Ovary (tissue), 9 donors: ENCODE results near the gene IGF1R. TPM values are rescaled to one million over a fixed set of nuclear protein-coding genes. Genes with fewer than 3 reads are reported as not detected.

Source experiments
- DNase-seq, 5 donors: peaks; one replicate each; pipeline ENCODE4 v3.0.0-alpha.2; 2019 to 2020
- H3K27ac ChIP-seq, 2 donors: fragments of 200-600 bp; one replicate each; pipeline versions ENCODE4 v1.5.1 to v1.8.0; 2019 to 2022
- H3K27me3 ChIP-seq: fragments of 200-600 bp; one replicate; pipeline ENCODE4 v1.8.0; 2022
- H3K36me3 ChIP-seq: fragments of 200-600 bp; sonication (generic); one replicate; pipeline ENCODE4 v1.5.1; 2019
- H3K4me1 ChIP-seq: one replicate; pipeline ENCODE4 v1.8.1; 2013; ENCODE audit warnings: mild to moderate bottlenecking, moderate library complexity; ENCODE audit not compliant: insufficient read depth
- H3K4me3 ChIP-seq: fragments of 200-600 bp; sonication (generic); one replicate; pipeline ENCODE4 v1.5.1; 2017
- H3K9me3 ChIP-seq, 2 donors: fragments of 200-600 bp in 1 of 2; sonication (generic) in 1 of 2; one replicate each; pipeline versions ENCODE4 v1.5.1 to v1.8.1; 2013 to 2019; ENCODE audit warnings: mild to moderate bottlenecking in 1 of 2, moderate library complexity in 1 of 2
- EP300 ChIP-seq: sonication (generic); formaldehyde crosslinking; IDR thresholded peaks from one replicate; pipeline ENCODE4 v1.6.1; 2017; ENCODE audit warnings: antibody characterized with exemption
- POLR2A ChIP-seq: fragments of 450-650 bp; IDR thresholded peaks from one replicate; pipeline ENCODE4 v1.6.1; 2017; ENCODE audit warnings: antibody characterized with exemption, mild to moderate bottlenecking, moderate library complexity
- WGBS, 3 donors: extraction: QIAGEN DNeasy Blood & Tissue Kit in 1 of 3; methylation state at CpG; one replicate each; pipeline versions ENCODE4 v1.1.5 to v1.1.7; 2013 to 2017; 5-methylcytosine and 5-hydroxymethylcytosine counted together
- intact Hi-C, 4 donors: fragments of 100-400 bp; cut with DNase I; formaldehyde crosslinking; loops; one replicate each; pipeline versions ENCODE4 v1.11.0 to v1.15.1; 2022 to 2023
- polyA plus RNA-seq, 2 donors: library from polyadenylated mRNA; stranded (reverse); fragments of 200-250 nt in 1 of 2; fragments of 350-450 nt in 1 of 2; fragmentation: Illumina TruSeq in 1 of 2; extraction: RNeasy Lipid Tissue Mini Kit (QIAGEN cat#74804) in 1 of 2; gene quantifications; one replicate each; pipeline ENCODE4 v1.2.3, GENCODE V29; 2013 to 2014
- total RNA-seq, 7 donors: library from RNA; depleted of rRNA in 2 of 7; stranded (reverse); fragments of >200 nt in 2 of 7; fragmentation: NEBNext Ultra II Directional in 3 of 7; extraction: Animal tissue kit (Norgen Biotek cat#: 25700) in 3 of 7; gene quantifications; one replicate each; pipeline versions ENCODE4 v1.1.0 to v1.2.4, GENCODE V29; 2016 to 2023
- TF ChIP-seq, protein P1 (sequence below), 3 donors: fragments of 450-650 bp in 2 of 3; fragments of 200-600 bp in 1 of 3; IDR thresholded peaks; one replicate each; pipeline versions ENCODE4 v1.5.1 to v1.8.0; 2016 to 2022; ENCODE audit warnings: antibody characterized with exemption in 3 of 3, mild to moderate bottlenecking in 1 of 3
- donor health status: DM: no; HTN: no; CAD: no; lungs with moderate emphysema.
- donor health status: DM: no; HTN: no; CAD: no.
- donor health status: Bipolar disorder and iron deficiency.
- donor health status: DM: yes; HTN: yes; CAD: no.
- donor health status: DM: no; HTN: no; CAD: no.
- donor health status: DM: yes; HTN: yes; CAD: no.

IGF1R gene
- total and polyA plus RNA-seq, 9 donors = 15.4 to 88.7 (median 68.9) TPM

DNA sequence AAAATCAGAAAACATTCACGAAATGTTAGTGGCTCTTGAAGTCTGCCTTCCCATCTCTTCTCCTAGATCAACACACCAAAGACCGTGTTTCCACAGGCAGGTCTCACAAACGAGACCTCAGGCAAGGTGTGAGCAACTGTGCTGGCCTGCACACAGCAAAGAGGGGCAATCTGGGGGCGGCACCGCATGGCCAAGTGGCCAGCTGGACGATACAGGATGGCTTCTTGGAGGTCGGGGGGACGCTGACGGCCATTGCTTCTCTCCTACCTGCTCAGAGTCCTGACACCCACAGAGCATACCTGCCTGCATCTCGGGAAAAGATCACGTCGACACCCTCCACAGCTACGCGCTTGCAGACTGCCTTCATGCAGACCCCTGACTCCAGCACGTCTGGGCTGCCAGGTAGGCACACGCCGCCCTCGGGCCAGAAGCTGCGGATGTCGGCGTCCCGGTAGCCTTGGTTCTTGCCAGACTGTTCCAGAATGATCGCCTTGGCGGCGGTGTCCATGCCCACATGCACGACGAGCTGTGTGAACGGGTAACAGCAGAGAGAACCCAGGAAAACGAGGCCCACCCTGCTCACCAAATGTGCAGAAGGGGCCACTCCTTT lies 320.9 kb downstream of the IGF1R start:
- H3K4me3 ChIP-seq = no peak overlapping the region
- no peaks in the 10 kb centered on the region for H3K9me3 ChIP-seq
- TF ChIP-seq POLR2A (no peak), EP300 (no peak)
- TF ChIP-seq, protein P1, sequence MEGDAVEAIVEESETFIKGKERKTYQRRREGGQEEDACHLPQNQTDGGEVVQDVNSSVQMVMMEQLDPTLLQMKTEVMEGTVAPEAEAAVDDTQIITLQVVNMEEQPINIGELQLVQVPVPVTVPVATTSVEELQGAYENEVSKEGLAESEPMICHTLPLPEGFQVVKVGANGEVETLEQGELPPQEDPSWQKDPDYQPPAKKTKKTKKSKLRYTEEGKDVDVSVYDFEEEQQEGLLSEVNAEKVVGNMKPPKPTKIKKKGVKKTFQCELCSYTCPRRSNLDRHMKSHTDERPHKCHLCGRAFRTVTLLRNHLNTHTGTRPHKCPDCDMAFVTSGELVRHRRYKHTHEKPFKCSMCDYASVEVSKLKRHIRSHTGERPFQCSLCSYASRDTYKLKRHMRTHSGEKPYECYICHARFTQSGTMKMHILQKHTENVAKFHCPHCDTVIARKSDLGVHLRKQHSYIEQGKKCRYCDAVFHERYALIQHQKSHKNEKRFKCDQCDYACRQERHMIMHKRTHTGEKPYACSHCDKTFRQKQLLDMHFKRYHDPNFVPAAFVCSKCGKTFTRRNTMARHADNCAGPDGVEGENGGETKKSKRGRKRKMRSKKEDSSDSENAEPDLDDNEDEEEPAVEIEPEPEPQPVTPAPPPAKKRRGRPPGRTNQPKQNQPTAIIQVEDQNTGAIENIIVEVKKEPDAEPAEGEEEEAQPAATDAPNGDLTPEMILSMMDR (IDR thresholded peaks at IDR 0.05) = no peak
- H3K36me3 ChIP-seq = no peaks in the 10 kb centered on the region
- 91 to 95% (median 92%) methylated on average over 29 of the region's 29 CpGs for WGBS, 3 donors
- no peak overlapping the region for H3K27ac ChIP-seq
- H3K27me3 ChIP-seq = no peaks in the 10 kb centered on the region
- peaks cover 2% of the 10 kb centered on the region for H3K4me1 ChIP-seq
- DNase-seq = no peak
- intact Hi-C loops = no loop called here

DNA sequence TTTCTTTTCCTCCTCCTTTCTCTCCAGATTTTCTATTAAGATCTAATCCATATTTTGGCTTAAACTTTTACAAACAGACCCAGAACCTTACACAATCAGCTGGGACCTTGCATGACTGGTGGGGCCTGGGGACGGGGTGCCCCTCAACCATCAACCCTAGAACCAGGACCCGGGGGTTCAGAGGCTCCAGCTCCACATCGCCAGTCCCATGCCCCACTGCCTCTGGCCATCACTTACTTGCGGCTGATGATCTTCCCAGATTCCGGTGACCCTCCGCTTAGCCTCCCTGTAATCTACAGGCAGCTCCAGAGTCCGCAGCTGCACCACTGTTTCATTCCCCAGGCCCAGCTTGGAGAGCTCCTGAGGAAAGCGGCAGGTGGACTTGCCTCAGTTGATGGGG lies 322.5 kb downstream of the IGF1R start:
- TF ChIP-seq EP300 (no peak), POLR2A (no peak)
- TF ChIP-seq, protein P1 (IDR thresholded peaks at IDR 0.05) = no peak
- H3K9me3 ChIP-seq = no peaks in the 10 kb centered on the region
- peaks cover 2% of the 10 kb centered on the region for H3K4me1 ChIP-seq
- no peaks in the 10 kb centered on the region for H3K36me3 ChIP-seq
- intact Hi-C loops = no loop called here
- H3K27ac ChIP-seq = no peak overlapping the region
- no peak for DNase-seq
- WGBS, 3 donors = 94 to 96% (median 95%) methylated on average over 8 of the region's 8 CpGs
- H3K4me3 ChIP-seq = no peak overlapping the region
- H3K27me3 ChIP-seq = no peaks in the 10 kb centered on the region

DNA sequence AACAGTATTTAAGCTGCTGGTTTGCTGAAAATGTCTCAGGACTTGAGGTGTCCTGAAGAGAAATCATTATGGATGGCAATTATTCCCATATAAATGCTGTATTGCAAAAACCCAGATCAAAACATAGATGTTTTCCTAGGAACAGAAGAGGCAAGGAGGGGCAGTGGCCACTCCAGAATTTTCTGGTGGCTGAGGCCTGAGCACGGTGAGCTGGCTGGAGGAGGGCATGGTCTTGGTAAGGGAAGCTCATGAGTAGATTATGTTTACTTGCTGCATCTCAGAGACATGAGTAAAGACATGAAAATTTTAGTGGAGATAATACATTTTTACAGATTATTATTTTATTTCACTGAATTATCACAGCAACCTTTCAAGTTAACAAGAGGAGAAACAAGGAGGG lies 328.2 kb downstream of the IGF1R start:
- intact Hi-C loops = no loop called here
- H3K27ac ChIP-seq = no peak overlapping the region
- H3K27me3 ChIP-seq = no peaks in the 10 kb centered on the region
- H3K4me3 ChIP-seq = no peak overlapping the region
- no peak for DNase-seq
- TF ChIP-seq POLR2A = no peak
- TF ChIP-seq, protein P1 (IDR thresholded peaks at IDR 0.05) = no peak
- no peak for TF ChIP-seq EP300
- no peaks in the 10 kb centered on the region for H3K36me3 ChIP-seq
- 90 to 93% (median 93%) methylated on average over 1 of the region's 1 CpG for WGBS, 3 donors
- no peaks in the 10 kb centered on the region for H3K9me3 ChIP-seq
- H3K4me1 ChIP-seq = no peaks in the 10 kb centered on the region

DNA sequence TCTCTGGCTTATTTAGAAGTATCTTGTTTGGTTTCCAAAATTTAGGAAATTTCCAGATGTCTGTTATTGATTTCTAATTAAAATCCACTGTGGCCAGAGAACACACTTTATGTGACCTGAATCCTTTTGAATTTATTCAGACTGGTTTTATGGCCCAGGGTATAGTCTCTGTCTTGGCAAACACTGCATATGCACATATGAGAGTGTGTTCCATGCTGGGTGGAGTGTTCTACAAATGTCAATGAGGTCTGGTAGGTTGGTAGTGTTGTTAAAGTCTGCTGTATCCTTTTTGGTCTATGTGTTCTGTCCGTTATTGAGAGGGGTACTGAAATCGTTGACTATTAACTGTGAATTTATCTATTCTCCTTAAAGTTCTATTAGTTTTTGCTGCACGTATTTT lies 329.1 kb downstream of the IGF1R start:
- no peak overlapping the region for H3K27ac ChIP-seq
- intact Hi-C loops = no loop called here
- H3K4me1 ChIP-seq = peaks cover 2% of the 10 kb centered on the region
- no peaks in the 10 kb centered on the region for H3K9me3 ChIP-seq
- 94 to 97% (median 96%) methylated on average over 3 of the region's 3 CpGs for WGBS, 3 donors
- TF ChIP-seq EP300 (no peak), POLR2A (no peak)
- TF ChIP-seq, protein P1 (IDR thresholded peaks at IDR 0.05) = no peak
- DNase-seq = no peak
- no peaks in the 10 kb centered on the region for H3K36me3 ChIP-seq
- no peak overlapping the region for H3K4me3 ChIP-seq
- H3K27me3 ChIP-seq = no peaks in the 10 kb centered on the region
